HEK293 (cell line): ENCODE measurements around the gene SULT1C3.

ENCODE experiments used
- CTCF ChIA-PET: fragments of 350-600 bp; formaldehyde crosslinking; extraction: SDS; loops from one replicate; lab custom pipeline; 2021; ENCODE audit warnings: antibody characterized with exemption; lab: Yijun Ruan, JAX
- POLR2A ChIA-PET: fragments of 300-600 bp; formaldehyde crosslinking; extraction: SDS; loops from one replicate; lab custom pipeline; 2020; ENCODE audit warnings: antibody characterized with exemption, inconsistent platforms; lab: Yijun Ruan, JAX
- H3K27ac ChIP-seq: fragments of 200-500 bp; sonication (Bioruptor generic); 2 replicates; pipeline ENCODE4 v1.5.1; 2014; ENCODE audit warnings: low read depth, low read length, control low read depth, inconsistent platforms; ENCODE audit errors: extremely low read depth
- H3K36me3 ChIP-seq, 2 experiments: fragments of 200-500 bp in 1 of 2; sonication (Bioruptor generic) in 1 of 2; 1 replicate in 1 of 2; 2 replicates in 1 of 2; pipeline ENCODE4 v1.5.1; 2014 to 2017; ENCODE audit warnings: inconsistent platforms in 2 of 2, low read length in 2 of 2; ENCODE audit not compliant: control insufficient read depth in 2 of 2, insufficient read depth in 1 of 2
- H3K4me1 ChIP-seq: fragments of 200-500 bp; sonication (Bioruptor generic); 2 replicates; pipeline ENCODE4 v1.5.1; 2014; ENCODE audit warnings: mild to moderate bottlenecking, low read length, inconsistent platforms; ENCODE audit not compliant: control insufficient read depth, insufficient read depth
- H3K4me3 ChIP-seq: 2 replicates; pipeline ENCODE4 v1.5.1; 2011; ENCODE audit warnings: low read depth, mild to moderate bottlenecking, control low read depth, low read length, moderate library complexity
- H3K9me3 ChIP-seq: fragments of 200-500 bp; sonication (Bioruptor generic); 2 replicates; pipeline ENCODE4 v1.5.1; 2014; ENCODE audit warnings: low read depth, low read length, inconsistent platforms; ENCODE audit not compliant: control insufficient read depth, insufficient read depth
- EGR2 ChIP-seq: fragments of 450-650 bp; formaldehyde crosslinking; IDR thresholded peaks from 2 replicates; pipeline ENCODE4 v1.5.1; 2016; ENCODE audit warnings: low read depth, missing biosample characterization, missing genetic modification characterization
- IKZF3 ChIP-seq: fragments of 450-650 bp; IDR thresholded peaks from 2 replicates; pipeline ENCODE4 v1.5.0; 2018; ENCODE audit warnings: missing biosample characterization, mild to moderate bottlenecking, missing genetic modification characterization, moderate library complexity
- KLF1 ChIP-seq: fragments of 450-650 bp; formaldehyde crosslinking; IDR thresholded peaks from 2 replicates; pipeline ENCODE4 v1.5.1; 2016; ENCODE audit warnings: missing biosample characterization, missing genetic modification characterization
- SCRT1 ChIP-seq: fragments of 450-650 bp; formaldehyde crosslinking; IDR thresholded peaks from 2 replicates; pipeline ENCODE4 v1.5.1; 2016; ENCODE audit warnings: missing biosample characterization, missing genetic modification characterization, borderline replicate concordance
- ZFHX2 ChIP-seq: fragments of 450-650 bp; formaldehyde crosslinking; conservative IDR thresholded peaks from 2 replicates; pipeline ENCODE4 v1.5.1; 2016; ENCODE audit warnings: missing biosample characterization, missing genetic modification characterization
- ZNF132 ChIP-seq: fragments of 450-650 bp; formaldehyde crosslinking; IDR thresholded peaks from 2 replicates; pipeline ENCODE4 v1.5.1; 2017; ENCODE audit warnings: missing biosample characterization, missing genetic modification characterization, borderline replicate concordance
- ZNF155 ChIP-seq: fragments of 450-650 bp; formaldehyde crosslinking; IDR thresholded peaks from 2 replicates; pipeline ENCODE4 v1.5.1; 2016; ENCODE audit warnings: missing biosample characterization, missing genetic modification characterization
- ZNF239 ChIP-seq: fragments of 450-650 bp; formaldehyde crosslinking; IDR thresholded peaks from 2 replicates; pipeline ENCODE4 v1.5.1; 2016; ENCODE audit warnings: missing biosample characterization, missing genetic modification characterization
- ZNF274 ChIP-seq, 2 experiments: fragments of 200-500 bp in 1 of 2; fragments of 450-650 bp in 1 of 2; sonication (Bioruptor generic) in 1 of 2; formaldehyde crosslinking in 1 of 2; IDR thresholded peaks; 2 replicates each; pipeline versions ENCODE4 v1.5.1 to v1.6.1; 2014 to 2016; ENCODE audit warnings: borderline replicate concordance in 1 of 2, inconsistent platforms in 1 of 2, low read length in 1 of 2, missing biosample characterization in 1 of 2, missing genetic modification characterization in 1 of 2
- ZNF311 ChIP-seq: fragments of 450-650 bp; formaldehyde crosslinking; IDR thresholded peaks from 2 replicates; pipeline ENCODE4 v1.5.1; 2017; ENCODE audit warnings: missing biosample characterization, missing genetic modification characterization, borderline replicate concordance
- ZNF350 ChIP-seq: fragments of 450-650 bp; formaldehyde crosslinking; IDR thresholded peaks from 2 replicates; pipeline ENCODE4 v1.5.0; 2017; ENCODE audit warnings: missing biosample characterization, mild to moderate bottlenecking, missing genetic modification characterization
- ZNF423 ChIP-seq: fragments of 450-650 bp; formaldehyde crosslinking; IDR thresholded peaks from 2 replicates; pipeline ENCODE4 v1.5.1; 2016; ENCODE audit warnings: missing biosample characterization, missing genetic modification characterization
- ZNF529 ChIP-seq: fragments of 450-650 bp; formaldehyde crosslinking; IDR thresholded peaks from 2 replicates; pipeline ENCODE4 v1.5.1; 2017; ENCODE audit warnings: missing genetic modification characterization, missing biosample characterization; ENCODE audit not compliant: insufficient replicate concordance
- ZNF549 ChIP-seq: fragments of 450-650 bp; IDR thresholded peaks from 2 replicates; pipeline ENCODE4 v1.5.1; 2018; ENCODE audit warnings: missing biosample characterization, missing genetic modification characterization, mild to moderate bottlenecking, inconsistent platforms, moderate library complexity
- ZNF558 ChIP-seq: fragments of 450-650 bp; formaldehyde crosslinking; IDR thresholded peaks from 2 replicates; pipeline ENCODE4 v1.5.1; 2016; ENCODE audit warnings: missing biosample characterization, missing genetic modification characterization
- ZNF664 ChIP-seq: fragments of 450-650 bp; formaldehyde crosslinking; IDR thresholded peaks from 2 replicates; pipeline ENCODE4 v1.5.1; 2016; ENCODE audit warnings: missing biosample characterization, missing genetic modification characterization
- ZNF768 ChIP-seq: fragments of 450-650 bp; formaldehyde crosslinking; IDR thresholded peaks from 2 replicates; pipeline ENCODE4 v1.5.1; 2018; ENCODE audit warnings: missing biosample characterization, mild to moderate bottlenecking, missing genetic modification characterization
- ZSCAN30 ChIP-seq: fragments of 450-650 bp; IDR thresholded peaks from 2 replicates; pipeline ENCODE4 v1.5.1; 2018; ENCODE audit warnings: missing biosample characterization, mild to moderate bottlenecking, missing genetic modification characterization, moderate library complexity
- TF ChIP-seq, protein P1 (sequence below): fragments of 450-650 bp; formaldehyde crosslinking; IDR thresholded peaks from 2 replicates; pipeline ENCODE4 v1.5.1; 2016; ENCODE audit warnings: missing biosample characterization, missing genetic modification characterization
- TF ChIP-seq, protein P2 (sequence below): fragments of 450-650 bp; formaldehyde crosslinking; IDR thresholded peaks from 2 replicates; pipeline ENCODE4 v1.5.1; 2017; ENCODE audit warnings: missing biosample characterization, mild to moderate bottlenecking, missing genetic modification characterization, moderate library complexity
- TF ChIP-seq, protein P3 (sequence below): fragments of 450-650 bp; formaldehyde crosslinking; IDR thresholded peaks from 2 replicates; pipeline ENCODE4 v1.5.1; 2016; ENCODE audit warnings: missing biosample characterization, missing genetic modification characterization
- TF ChIP-seq, protein P4 (sequence below): fragments of 450-650 bp; formaldehyde crosslinking; IDR thresholded peaks from 2 replicates; pipeline ENCODE4 v1.5.1; 2017; ENCODE audit warnings: missing biosample characterization, missing genetic modification characterization
- TF ChIP-seq, protein P5 (sequence below): fragments of 450-650 bp; formaldehyde crosslinking; IDR thresholded peaks from 2 replicates; pipeline ENCODE4 v1.5.1; 2016; ENCODE audit warnings: missing biosample characterization, missing genetic modification characterization, low read depth

SULT1C3 gene

DNA sequence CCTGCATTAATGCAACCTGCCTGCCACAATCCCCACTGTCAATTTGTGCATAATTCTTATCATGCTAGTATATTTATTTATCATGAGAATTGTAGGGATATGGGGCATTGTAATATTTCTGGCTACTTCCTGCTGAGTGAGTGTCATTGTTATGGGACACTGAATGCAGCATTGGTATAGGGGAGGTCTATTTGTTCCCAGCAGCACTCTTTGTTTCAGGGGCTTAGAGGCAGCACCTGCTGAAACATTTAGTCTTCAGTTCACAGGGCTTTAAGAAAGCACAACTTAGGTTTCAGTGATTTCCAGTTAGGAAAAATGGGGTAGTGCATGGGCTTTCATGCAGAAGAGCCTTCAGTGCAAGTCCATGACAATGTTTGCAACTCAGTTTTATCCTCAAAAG lies 23.6 kb downstream of the SULT1C3 start:
- Histone ChIP-seq H3K4me3 (no peak overlapping the region), H3K9me3 (no peaks in the 10 kb centered on the region), H3K4me1 (no peaks in the 10 kb centered on the region), H3K36me3 (no peaks in the 10 kb centered on the region), H3K27ac (no peak overlapping the region)
- TF ChIP-seq, protein P1, sequence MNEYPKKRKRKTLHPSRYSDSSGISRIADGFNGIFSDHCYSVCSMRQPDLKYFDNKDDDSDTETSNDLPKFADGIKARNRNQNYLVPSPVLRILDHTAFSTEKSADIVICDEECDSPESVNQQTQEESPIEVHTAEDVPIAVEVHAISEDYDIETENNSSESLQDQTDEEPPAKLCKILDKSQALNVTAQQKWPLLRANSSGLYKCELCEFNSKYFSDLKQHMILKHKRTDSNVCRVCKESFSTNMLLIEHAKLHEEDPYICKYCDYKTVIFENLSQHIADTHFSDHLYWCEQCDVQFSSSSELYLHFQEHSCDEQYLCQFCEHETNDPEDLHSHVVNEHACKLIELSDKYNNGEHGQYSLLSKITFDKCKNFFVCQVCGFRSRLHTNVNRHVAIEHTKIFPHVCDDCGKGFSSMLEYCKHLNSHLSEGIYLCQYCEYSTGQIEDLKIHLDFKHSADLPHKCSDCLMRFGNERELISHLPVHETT (tag by site-specific recombination): no peak
- TF ChIP-seq, protein P2, sequence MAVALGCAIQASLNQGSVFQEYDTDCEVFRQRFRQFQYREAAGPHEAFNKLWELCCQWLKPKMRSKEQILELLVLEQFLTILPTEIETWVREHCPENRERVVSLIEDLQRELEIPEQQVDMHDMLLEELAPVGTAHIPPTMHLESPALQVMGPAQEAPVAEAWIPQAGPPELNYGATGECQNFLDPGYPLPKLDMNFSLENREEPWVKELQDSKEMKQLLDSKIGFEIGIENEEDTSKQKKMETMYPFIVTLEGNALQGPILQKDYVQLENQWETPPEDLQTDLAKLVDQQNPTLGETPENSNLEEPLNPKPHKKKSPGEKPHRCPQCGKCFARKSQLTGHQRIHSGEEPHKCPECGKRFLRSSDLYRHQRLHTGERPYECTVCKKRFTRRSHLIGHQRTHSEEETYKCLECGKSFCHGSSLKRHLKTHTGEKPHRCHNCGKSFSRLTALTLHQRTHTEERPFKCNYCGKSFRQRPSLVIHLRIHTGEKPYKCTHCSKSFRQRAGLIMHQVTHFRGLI (tag by site-specific recombination): no peak
- TF ChIP-seq ZNF768 (tag by site-specific recombination) (no peak), EGR2 (tag by site-specific recombination) (no peak)
- ChIA-PET POLR2A (no interaction called here), CTCF (no interaction called here)

DNA sequence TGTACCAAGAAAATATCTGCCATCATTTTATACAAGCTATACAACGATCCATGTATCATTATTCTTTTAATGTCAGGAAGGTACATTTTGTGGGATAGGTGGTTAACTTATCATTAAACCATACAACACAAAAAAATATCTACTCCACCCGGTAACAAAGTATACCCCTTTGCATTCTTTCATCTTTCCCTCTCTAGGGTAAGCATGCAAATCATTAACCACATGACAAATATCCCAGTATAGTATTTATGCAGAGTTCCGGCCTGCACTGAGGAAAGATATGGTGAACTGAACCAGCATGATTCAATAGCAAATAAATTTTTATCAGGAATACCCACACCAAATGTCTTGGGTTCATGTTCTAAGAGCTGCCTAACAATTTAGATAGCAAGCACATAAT lies 26.4 kb downstream of the SULT1C3 start:
- CTCF ChIA-PET: no interaction called here
- no peaks in the 10 kb centered on the region for H3K36me3 ChIP-seq
- POLR2A ChIA-PET: no interaction called here
- no peak overlapping the region for H3K27ac ChIP-seq
- TF ChIP-seq ZNF558 (tag by site-specific recombination) (no peak), ZNF549 (tag by site-specific recombination) (no peak), ZNF529 (no peak), ZSCAN30 (tag by site-specific recombination) (no peak), ZNF132 (tag by site-specific recombination) (no peak), ZNF239 (tag by site-specific recombination) (no peak), ZNF350 (no peak), ZNF274 (IDR thresholded peaks at IDR 0.05; ENCODE audit: low read length) (no peak), ZNF274 (tag by site-specific recombination; IDR thresholded peaks at IDR 0.05; ENCODE audit: borderline replicate concordance) (no peak), ZFHX2 (tag by site-specific recombination) (no peak), IKZF3 (tag by site-specific recombination) (no peak), ZNF155 (tag by site-specific recombination) (no peak), KLF1 (no peak), ZNF664 (no peak), ZNF311 (tag by site-specific recombination) (no peak), ZNF423 (no peak), SCRT1 (tag by site-specific recombination) (no peak)
- TF ChIP-seq, protein P3, sequence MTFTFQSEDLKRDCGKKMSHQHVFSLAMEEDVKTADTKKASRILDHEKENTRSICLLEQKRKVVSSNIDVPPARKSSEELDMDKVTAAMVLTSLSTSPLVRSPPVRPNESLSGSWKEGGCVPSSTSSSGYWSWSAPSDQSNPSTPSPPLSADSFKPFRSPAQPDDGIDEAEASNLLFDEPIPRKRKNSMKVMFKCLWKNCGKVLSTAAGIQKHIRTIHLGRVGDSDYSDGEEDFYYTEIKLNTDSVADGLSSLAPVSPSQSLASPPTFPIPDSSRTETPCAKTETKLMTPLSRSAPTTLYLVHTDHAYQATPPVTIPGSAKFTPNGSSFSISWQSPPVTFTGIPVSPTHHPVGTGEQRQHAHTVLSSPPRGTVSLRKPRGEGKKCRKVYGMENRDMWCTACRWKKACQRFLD: no peak
- TF ChIP-seq, protein P4, sequence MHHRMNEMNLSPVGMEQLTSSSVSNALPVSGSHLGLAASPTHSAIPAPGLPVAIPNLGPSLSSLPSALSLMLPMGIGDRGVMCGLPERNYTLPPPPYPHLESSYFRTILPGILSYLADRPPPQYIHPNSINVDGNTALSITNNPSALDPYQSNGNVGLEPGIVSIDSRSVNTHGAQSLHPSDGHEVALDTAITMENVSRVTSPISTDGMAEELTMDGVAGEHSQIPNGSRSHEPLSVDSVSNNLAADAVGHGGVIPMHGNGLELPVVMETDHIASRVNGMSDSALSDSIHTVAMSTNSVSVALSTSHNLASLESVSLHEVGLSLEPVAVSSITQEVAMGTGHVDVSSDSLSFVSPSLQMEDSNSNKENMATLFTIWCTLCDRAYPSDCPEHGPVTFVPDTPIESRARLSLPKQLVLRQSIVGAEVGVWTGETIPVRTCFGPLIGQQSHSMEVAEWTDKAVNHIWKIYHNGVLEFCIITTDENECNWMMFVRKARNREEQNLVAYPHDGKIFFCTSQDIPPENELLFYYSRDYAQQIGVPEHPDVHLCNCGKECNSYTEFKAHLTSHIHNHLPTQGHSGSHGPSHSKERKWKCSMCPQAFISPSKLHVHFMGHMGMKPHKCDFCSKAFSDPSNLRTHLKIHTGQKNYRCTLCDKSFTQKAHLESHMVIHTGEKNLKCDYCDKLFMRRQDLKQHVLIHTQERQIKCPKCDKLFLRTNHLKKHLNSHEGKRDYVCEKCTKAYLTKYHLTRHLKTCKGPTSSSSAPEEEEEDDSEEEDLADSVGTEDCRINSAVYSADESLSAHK: no peak
- TF ChIP-seq, protein P5, sequence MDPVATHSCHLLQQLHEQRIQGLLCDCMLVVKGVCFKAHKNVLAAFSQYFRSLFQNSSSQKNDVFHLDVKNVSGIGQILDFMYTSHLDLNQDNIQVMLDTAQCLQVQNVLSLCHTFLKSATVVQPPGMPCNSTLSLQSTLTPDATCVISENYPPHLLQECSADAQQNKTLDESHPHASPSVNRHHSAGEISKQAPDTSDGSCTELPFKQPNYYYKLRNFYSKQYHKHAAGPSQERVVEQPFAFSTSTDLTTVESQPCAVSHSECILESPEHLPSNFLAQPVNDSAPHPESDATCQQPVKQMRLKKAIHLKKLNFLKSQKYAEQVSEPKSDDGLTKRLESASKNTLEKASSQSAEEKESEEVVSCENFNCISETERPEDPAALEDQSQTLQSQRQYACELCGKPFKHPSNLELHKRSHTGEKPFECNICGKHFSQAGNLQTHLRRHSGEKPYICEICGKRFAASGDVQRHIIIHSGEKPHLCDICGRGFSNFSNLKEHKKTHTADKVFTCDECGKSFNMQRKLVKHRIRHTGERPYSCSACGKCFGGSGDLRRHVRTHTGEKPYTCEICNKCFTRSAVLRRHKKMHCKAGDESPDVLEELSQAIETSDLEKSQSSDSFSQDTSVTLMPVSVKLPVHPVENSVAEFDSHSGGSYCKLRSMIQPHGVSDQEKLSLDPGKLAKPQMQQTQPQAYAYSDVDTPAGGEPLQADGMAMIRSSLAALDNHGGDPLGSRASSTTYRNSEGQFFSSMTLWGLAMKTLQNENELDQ (tag by site-specific recombination): no peak
- H3K4me3 ChIP-seq: no peak overlapping the region
- H3K9me3 ChIP-seq: no peaks in the 10 kb centered on the region
- H3K4me1 ChIP-seq: no peaks in the 10 kb centered on the region
